Central memory CD4-positive, alpha-beta T cell (primary cell): ENCODE results near the gene GRN.

Experiments used
- DNase-seq: peaks from one replicate; pipeline ENCODE4 v3.0.0; 2022
- total RNA-seq, 3 experiments: gene quantifications; one replicate each; lab custom pipeline; 2026; lab: John Stamatoyannopoulos, UW

GRN gene
- 15.6 to 35.7 (median 19.3) reads per million in 3 experiments for total RNA-seq

DNA sequence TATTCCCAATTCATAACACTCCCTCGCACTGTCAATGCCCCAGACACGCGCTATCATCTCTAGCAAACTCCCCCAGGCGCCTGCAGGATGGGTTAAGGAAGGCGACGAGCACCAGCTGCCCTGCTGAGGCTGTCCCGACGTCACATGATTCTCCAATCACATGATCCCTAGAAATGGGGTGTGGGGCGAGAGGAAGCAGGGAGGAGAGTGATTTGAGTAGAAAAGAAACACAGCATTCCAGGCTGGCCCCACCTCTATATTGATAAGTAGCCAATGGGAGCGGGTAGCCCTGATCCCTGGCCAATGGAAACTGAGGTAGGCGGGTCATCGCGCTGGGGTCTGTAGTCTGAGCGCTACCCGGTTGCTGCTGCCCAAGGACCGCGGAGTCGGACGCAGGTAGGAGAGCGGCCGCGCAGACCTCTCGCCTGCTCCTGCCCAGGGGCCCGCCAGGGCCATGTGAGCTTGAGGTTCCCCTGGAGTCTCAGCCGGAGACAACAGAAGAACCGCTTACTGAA, at the start of gene GRN:
Gene GRN (plus strand): TSS at position 364 of the 515 bp plus-strand sequence. CDS start 3,863 bp downstream, outside the sequence.
- peak; percentile 79 for DNase-seq

GRCh38 chr17:44297975-44298374, 47.1 kb upstream of the GRN start:
- DNase-seq, result no peak

DNA sequence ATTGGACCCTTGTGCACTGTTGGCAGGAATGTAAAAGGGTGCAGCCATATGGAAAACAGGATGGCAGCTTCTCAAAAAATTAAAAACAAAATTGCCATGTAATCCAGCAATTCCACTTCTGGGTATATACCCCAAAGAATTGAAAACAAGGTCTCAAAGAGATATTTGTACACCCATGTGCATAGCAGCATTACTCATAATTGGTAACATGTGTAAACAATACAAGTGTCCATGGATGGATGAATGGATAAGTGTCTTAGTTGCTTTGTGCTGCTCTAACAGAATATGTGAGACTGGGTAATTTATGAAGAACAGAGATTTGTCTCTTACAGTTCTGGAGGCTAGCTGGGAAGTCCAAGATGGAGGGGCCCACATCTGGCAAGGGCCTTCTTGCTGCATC, 40.5 kb upstream of the GRN start:
- DNase-seq, result no peak

GRCh38 chr17:44307387-44308186, 37.5 kb upstream of the GRN start:
- DNase-seq, result no peak

DNA sequence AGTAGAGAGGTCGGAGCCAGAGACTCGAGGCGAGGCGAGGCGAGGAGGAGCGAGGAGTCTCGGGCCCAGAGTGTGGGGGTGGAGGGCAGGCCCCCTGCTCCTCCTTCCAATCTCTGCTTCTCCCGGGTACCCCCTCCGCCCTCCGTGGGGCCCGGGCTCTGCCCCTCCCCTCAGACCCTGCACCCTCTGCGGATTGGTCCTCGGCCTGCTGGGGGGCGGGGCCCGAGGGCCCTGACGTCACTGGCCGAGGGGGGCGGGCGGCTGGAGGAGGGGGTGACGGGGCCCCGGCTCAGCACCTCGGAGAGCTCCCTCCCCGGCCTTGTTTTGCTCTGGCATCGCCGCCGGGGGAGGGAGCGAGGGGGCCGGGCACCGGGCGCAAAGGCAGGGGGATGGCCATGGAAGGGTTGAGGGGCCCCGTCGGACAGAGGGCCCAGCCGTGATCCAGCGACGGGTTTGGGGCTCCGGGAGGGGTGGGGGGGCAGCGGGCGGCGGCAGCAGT, 36.7 kb upstream of the GRN start, which contains the start of gene RUNDC3A:
Gene RUNDC3A (plus strand): TSS at position 282 of the 499 bp plus-strand sequence. CDS start 232 bp downstream, outside the sequence.
- peak; percentile 75 for DNase-seq

GRCh38 chr17:44308865-44309264, 36.2 kb upstream of the GRN start:
- DNase-seq, result no peak

- no peak for DNase-seq
Observed at GRCh38 chr17:44309472-44309871, 35.6 kb upstream of the GRN start.

DNA sequence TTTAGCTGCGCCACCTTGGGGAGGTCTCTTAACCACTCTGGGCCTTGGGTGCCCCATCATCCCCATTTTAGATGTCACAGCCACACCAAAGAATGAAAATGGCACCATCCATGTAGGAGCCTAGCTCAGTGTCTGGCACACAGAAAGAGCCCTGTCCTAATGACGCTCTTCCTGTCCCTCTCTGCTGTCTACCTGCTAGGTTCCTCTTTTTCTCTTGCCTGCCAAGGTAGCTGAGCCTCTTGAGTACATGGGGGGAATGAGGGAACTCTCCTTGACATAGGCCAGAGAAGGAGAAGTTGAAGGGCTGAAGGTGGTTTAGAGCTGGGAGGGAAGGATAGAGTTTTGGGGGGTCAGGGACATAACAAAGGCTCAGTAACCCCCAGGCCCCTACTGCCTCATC, 34.9 kb upstream of the GRN start:
- DNase-seq, result no peak

DNA sequence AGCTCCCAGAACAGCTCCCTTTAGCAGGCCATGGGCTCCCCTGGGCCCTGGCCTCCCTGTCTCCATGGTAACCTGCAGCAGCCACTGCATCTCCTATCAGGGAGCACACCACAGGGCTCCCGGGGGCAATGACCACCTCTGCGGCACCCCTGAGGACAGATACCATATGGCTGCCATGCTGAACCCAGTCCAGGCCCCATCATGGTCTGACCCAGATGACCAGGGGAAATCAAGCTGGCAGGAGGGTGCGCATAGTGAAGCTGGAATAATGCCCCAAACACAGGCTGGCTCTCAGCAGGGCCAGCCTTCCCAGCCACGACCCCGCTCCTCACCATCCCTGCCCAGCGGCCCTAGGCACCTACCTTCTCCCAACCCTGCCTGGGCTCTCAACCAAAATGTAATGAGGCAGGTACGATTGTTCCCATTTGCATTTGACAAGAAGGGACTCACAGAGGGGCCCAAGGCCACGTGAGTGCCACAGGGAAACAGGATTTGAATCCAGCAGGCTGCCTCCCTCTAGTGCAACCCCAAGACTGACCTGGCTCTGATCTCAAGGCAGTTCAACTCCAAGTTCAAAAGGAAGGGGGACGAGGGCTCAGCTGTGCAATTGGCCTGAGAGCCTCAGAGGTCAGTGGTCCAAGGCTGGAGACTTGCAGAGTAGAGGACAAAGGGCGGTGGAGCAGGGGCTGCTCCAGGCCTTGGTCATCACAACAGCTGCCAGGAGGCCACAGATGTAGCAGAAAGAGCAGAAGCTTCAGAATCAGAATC, 34.3 kb upstream of the GRN start:
- DNase-seq, result no peak

GRCh38 chr17:44311562-44312181, 33.4 kb upstream of the GRN start:
- DNase-seq, result no peak

GRCh38 chr17:44312396-44313104, 32.6 kb upstream of the GRN start:
- DNase-seq, result no peak

GRCh38 chr17:44314031-44314430, 31.1 kb upstream of the GRN start:
- DNase-seq, result no peak

DNA sequence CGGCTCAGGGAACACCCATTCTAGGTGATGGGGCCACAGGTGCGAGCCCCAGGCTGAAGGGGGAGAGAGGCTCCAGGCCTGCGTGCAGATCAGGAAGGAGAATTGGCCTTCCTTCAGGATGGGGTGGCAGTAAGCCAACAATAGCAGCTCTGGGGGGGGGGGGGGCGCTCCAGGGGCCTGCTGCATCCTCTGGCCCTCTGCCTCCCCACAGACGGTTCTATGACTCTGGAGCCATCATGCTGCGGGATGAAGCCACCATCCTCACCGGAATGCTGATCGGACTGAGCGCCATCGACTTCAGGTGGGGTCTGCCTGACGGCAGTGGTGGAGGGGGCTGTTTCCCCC, 30.6 kb upstream of the GRN start:
- no peak for DNase-seq

DNA sequence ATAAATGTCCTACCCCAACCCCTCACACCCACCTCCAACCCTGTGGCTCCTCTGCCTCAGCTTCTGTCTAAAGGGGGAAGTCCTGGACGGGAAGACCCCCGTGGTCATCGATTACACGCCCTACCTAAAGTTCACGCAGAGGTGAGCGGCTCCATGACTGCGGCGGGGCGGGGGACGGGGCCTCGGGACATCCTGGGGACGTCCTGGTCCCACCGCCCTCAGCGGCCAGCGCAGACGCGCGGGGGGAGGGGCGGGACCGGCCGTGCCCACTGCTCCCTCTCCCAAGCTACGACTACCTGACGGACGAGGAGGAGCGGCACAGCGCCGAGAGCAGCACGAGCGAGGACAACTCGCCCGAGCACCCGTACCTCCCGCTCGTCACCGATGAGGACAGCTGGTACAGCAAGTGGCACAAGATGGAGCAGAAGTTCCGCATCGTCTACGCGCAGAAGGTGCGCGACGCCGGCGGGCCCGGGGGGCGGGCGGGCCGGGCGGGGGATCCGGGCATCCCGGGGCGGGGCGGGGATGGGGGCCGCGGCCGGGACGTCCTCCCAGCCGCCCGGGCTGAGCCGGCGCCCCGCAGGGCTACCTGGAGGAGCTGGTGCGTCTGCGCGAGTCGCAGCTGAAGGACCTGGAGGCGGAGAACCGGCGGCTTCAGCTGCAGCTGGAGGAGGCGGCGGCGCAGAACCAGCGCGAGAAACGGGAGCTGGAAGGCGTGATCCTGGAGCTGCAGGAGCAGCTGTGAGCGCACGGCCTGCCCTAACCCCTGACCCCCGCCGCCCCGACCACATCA, 30.0 kb upstream of the GRN start:
- peak; percentile 24 for DNase-seq

DNA sequence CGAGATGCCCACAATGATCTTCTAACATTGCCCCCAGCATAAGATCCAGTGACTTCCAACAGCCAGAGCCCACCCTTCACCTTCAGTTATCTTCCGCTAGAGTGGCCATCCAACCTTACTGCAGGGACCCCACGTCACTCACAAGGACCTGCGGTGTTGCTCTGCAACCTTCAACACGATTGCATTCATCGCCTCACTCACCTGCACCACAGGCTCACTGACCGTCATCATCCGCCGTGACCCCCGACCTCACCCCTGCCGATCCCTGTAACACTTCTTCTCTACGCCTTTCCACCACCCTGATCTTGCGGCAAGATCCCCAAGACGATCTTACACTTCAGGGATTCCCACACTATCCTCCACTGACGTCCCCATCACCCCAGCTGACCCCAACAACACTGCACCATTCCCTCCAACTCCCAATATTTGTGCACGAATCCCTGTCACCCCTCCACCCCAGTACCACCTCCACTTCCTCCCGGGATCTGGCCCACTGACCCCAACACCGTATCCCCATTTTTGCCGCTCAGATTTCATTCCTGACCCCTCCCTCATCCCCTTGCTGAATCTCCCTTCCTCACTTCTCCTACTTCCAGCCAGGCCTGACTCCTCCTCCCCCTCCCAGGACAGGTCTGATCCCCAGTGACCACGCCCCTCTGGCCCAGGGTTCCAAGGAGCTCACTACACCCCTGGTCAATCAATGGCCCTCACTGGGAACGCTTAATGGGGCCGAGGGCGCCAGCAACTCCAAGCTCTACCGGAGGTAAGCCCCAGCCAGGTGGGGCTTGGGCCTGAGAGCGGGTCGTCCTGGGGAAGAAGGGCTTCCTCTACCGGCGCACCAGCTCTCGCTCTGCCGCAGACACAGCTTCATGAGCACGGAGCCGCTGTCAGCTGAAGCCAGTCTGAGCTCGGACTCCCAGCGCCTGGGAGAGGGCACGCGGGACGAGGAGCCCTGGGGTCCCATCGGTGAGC, 29.1 kb upstream of the GRN start:
- DNase-seq, result no peak

- no peak for DNase-seq
Observed at GRCh38 chr17:44317545-44317944, 27.6 kb upstream of the GRN start.

DNA sequence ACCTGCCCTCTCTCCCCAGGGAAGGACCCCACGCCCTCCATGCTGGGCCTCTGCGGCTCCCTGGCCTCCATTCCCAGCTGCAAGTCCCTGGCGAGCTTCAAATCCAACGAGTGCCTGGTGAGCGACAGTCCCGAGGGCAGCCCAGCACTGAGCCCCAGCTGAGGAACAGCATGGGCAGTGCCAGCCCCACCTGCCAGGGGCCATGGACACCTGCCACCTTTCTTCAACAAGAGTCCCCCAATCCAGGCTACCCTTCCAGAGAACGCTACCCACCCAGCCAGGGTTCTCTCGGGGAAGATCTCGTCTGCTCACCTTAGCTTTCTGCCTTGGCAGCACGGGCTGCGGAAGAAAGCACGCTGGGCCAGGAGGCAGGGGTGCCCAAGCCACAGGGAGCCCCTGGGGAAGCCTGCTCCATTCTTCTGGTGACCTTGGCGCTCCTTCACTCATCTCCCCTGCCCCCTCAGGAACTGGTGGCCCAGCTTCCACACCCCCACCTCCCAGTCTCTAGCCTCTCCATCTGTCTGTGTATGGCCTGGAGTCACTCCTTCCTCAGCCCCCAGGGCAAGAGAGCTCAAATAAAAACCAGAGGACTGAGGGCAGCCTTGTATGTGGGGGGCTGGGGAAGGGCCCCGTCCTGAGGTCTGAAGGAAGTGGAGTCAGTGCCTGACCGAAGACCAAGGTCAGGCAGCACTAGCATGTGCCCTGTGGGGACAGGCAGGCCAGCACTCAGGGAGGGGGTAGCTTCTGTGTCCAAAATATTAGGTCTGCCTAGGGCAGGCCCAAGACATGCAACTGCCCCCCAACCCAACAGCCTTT, 26.8 kb upstream of the GRN start:
- DNase-seq, result no peak

DNA sequence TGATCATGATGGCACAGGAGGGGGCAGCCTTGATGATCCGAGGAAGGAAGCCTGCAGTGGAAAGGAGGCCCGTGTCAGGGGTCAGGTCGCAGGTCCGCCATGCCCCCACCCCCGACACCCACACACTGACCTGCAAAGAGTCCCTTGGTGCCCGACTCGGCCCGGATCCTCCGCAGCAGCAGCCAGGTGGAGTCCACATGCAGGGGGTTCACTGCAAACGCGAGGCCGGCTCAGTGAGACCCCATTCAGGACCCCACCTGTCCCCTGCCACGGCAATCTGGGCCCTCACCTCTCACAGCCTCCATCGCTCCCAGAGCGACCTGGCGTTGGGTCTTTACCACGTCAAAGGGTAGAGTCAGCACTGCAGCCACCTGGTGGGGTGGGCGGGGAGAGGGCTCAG, 25.0 kb upstream of the GRN start:
- no peak for DNase-seq
